HG02798 (cell line): ENCODE data around the gene PTPN14.

Experiments used
- ATAC-seq: cut with Tn5 transposase; IDR thresholded peaks from one replicate; pipeline ENCODE4 v1.9.1; 2021; ENCODE audit warnings: mild to moderate bottlenecking; ENCODE audit not compliant: unreplicated experiment, poor library complexity

PTPN14 gene

GRCh38 chr1:214569357-214570004 is 18.1 kb upstream of the PTPN14 start:
- no peak for ATAC-seq

DNA sequence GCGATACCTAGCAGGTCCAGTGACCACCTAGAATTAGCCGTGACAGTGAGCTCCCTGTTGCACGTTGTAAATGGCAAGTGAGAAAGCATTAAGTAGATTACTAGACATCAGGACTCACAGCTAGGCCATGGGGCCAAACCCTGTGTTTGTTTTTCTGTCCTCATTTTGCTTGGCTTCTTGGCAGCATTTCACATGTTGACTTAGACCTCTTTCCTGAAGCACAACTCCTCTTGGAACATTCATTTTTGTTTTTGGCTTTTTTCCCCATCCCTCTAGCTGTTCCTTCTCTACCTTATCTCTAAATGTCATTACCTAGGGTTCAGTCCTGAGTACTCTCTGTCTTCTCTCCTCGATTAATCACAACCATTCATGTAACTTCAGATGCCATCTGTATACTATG is 16.9 kb upstream of the PTPN14 start:
- no peak for ATAC-seq

- ATAC-seq: no peak
Observed at GRCh38 chr1:214567481-214567980, 16.1 kb upstream of the PTPN14 start.

GRCh38 chr1:214566158-214567104 is 15.0 kb upstream of the PTPN14 start:
- ATAC-seq: peak; percentile 70

DNA sequence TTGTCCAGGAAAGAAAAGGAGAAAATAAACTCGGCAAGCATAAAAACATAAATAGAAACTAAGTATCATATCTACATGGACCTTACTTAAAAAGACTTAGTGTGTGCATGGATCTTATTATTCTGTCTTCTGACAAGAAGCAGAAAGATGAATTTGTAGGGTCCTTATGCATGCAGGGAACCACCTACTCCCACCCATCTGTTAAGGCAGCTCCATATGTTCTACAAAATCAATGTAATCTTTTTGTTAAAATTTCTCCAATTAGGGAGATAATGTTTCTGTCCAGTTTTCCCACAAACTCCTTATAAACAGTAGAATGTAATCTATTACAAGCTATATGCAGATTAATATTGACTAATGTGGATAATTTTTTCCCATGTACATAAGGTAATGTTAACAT is 13.9 kb upstream of the PTPN14 start:
- no peak for ATAC-seq

GRCh38 chr1:214563881-214564280 is 12.5 kb upstream of the PTPN14 start:
- ATAC-seq: no peak

GRCh38 chr1:214557952-214558735 is 6.7 kb upstream of the PTPN14 start:
- peak; percentile 59 for ATAC-seq

GRCh38 chr1:214553142-214553710 is 1.8 kb upstream of the PTPN14 start:
- ATAC-seq: no peak

DNA sequence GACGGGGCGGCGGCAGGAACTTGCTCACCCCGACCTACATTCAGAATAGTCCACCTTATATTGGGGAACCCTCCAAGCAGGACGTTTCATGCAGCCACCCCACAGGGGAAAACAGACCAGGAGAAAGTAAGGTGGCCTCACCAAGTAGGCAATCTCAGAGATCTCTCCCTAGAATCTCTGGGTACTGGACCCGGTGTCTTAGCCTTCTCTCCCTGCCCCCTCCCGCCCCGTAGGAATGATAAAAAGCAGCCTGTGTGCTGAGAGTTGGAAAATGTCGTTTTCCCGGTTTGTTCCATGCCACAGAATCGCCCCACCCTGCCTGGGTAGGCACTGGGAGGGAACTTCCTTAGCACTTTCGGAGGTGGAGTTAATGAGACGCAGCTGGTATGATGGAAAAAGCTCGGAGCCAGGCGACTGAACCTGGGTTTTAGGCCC is 789 bp upstream of the PTPN14 start:
- ATAC-seq: no peak

GRCh38 chr1:214550857-214551435 is 456 bp downstream of the PTPN14 start:
- peak; percentile 19 for ATAC-seq

DNA sequence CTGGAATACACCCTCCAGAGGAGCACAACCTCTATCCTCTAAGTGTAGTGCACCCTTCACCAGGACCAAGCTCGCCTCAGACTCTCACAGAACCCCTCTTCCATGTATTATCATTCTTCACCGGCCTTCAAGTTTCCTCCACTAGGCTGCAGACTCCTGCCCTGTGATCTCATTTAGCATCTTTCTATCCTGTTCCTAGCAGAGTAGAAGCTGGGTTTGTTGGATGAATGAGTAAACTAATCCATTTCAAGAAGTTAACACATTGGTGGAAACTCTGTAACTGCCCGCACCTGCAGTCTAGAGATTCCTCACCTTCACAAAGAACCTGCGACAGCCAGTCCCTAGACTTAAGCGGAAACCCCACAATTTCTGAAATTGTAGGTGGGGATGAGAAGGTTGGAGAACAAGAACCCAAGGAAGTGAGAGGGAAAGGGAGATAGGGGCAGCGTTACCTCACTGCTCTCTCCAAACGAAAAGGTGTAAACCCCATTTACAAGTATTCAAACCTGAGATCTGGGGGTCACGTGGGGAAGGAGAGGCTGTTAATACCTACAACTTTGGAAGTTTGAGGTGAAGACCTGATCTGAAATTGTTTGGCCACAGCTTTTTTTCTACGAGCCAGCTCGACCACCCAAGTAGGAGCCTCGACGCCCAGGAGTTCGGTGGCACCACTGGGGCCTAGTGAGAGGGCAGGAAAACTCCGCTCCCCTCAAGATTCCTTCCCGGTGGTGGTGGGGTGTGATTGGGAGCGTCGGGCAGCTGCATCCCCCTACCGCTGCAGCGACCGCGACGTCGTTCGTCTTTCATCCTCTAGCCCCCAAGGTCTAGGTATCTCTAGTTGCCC is 1.2 kb downstream of the PTPN14 start:
- ATAC-seq: no peak

DNA sequence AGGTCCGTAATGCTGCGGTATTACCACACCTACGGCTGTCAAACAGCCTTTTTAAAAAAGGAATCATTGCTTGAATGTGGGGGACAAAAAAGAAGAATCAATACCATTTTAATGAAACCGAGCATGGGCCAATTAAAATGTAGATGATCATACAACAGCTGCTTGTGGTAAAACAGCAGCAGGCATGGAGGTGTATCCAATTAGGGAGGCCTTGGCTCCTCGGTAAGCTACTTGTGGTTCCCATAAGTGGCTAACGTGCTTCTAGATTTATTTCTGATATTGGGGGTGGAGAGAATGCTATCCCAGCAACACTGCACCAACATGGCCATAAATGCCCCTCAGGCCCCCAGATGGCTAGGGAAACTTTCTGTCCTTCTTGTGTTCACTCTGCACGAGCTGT is 1.8 kb downstream of the PTPN14 start:
- ATAC-seq: no peak

DNA sequence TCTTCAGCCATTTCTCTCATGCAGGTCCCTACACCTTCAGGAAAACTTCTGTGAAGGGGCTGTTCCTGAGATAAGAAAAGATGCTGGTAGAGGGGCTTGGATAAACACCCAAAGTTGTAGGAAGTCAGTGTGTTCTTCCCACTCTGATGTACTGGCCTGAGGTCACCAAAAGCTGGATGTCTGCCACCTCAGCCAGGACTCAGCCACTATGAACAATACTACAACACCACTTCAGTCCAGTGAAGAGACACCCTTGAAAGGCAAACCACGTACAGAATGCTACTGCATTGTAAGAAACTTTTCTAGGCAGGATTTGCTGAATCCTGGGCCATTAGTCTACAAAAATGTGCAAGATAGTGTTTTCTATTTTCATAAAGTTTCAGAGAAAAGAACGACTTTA is 2.4 kb downstream of the PTPN14 start:
- no peak for ATAC-seq

DNA sequence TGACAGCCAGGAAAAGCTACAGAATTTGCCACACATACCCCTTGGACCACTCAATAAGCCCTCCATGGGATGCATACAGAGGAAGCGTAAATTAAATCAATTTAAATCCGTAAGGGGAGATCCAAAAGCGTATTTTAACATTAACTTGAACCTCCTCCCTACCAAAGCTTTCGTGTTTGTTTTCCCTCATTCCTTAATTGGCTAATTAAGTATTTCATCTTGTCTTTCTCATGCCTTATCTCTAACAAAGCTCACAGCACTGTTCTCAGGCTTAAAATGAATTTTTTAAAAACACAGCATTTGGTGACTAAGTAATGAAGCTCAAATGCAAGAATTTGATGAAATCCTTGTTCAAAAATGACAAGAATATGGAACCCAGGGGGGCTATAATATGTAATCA is 3.1 kb downstream of the PTPN14 start:
- no peak for ATAC-seq

DNA sequence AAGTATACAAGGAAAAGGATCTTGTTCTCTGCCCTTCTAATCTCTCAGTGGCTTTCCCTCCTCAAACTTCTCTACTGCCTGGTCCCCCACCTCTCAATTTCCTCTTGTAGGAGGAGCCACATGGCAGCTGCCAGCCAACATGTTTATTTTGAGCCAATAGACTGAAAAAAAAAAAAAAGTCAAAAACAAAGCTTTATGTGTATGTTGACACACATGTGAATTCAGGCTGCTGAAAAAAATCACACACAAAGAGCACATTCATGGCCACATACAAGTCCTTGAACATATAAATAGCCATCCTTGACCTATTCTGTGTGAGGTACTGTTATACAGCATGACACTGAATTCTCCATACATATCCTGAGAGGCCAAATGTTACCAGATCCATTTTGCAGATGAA is 3.7 kb downstream of the PTPN14 start:
- no peak for ATAC-seq

GRCh38 chr1:214546886-214547641 is 4.3 kb downstream of the PTPN14 start:
- no peak for ATAC-seq

DNA sequence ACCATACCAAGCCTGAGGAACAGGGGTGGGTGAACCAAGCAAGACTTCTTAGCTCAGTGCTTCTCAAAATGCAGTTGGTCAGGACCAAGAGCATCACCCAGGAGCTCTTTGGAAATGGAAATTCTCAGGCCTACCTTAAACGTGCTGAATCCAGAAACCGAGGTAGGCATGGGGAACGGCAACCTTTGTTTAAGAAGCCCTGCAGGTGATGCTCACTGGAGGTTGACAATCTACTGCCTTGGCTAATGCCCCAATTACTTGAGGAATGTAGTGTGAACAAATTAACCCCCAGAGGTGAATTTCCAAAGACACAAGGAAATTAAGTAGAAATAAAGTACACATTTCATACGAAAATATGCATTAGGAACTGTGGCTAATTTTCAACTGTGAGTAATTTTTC is 5.3 kb downstream of the PTPN14 start:
- ATAC-seq: no peak

- ATAC-seq: no peak
Observed at GRCh38 chr1:214545293-214545692, 6.1 kb downstream of the PTPN14 start.
